HEK293T (cell line): Measurements from ENCODE around the gene PTPN1.

Experiments used
- ARNT ChIP-seq: fragments of 450-650 bp; IDR thresholded peaks from 2 replicates; pipeline ENCODE4 v1.6.1; 2017; ENCODE audit warnings: mild to moderate bottlenecking
- BHLHE40 ChIP-seq: fragments of 450-650 bp; IDR thresholded peaks from 2 replicates; pipeline ENCODE4 v1.6.1; 2016; ENCODE audit warnings: mild to moderate bottlenecking, moderate library complexity, borderline replicate concordance
- CTBP1 ChIP-seq: fragments of 450-650 bp; IDR thresholded peaks from 2 replicates; pipeline ENCODE4 v1.6.1; 2016; ENCODE audit warnings: borderline replicate concordance
- HDGF ChIP-seq: fragments of 450-650 bp; IDR thresholded peaks from 2 replicates; pipeline ENCODE4 v1.6.1; 2017; ENCODE audit warnings: antibody characterized with exemption, borderline replicate concordance
- NFRKB ChIP-seq: fragments of 450-650 bp; IDR thresholded peaks from 2 replicates; pipeline ENCODE4 v1.6.1; 2016; ENCODE audit warnings: mild to moderate bottlenecking, moderate library complexity
- SP1 ChIP-seq: fragments of 450-650 bp; IDR thresholded peaks from 2 replicates; pipeline ENCODE4 v1.6.1; 2017
- SUZ12 ChIP-seq: fragments of 450-650 bp; IDR thresholded peaks from 2 replicates; pipeline ENCODE4 v1.6.1; 2016; ENCODE audit warnings: mild to moderate bottlenecking
- TARDBP ChIP-seq: fragments of 450-650 bp; IDR thresholded peaks from 2 replicates; pipeline ENCODE4 v1.6.1; 2016
- TF ChIP-seq, protein P1 (sequence below): fragments of 450-650 bp; IDR thresholded peaks from 2 replicates; pipeline ENCODE4 v1.6.1; 2016

- TF ChIP-seq SUZ12 (no peak), TARDBP (no peak), SP1 (no peak), BHLHE40 (no peak), ARNT (no peak), NFRKB (no peak), HDGF (no peak), CTBP1 (no peak)
- TF ChIP-seq, protein P1, sequence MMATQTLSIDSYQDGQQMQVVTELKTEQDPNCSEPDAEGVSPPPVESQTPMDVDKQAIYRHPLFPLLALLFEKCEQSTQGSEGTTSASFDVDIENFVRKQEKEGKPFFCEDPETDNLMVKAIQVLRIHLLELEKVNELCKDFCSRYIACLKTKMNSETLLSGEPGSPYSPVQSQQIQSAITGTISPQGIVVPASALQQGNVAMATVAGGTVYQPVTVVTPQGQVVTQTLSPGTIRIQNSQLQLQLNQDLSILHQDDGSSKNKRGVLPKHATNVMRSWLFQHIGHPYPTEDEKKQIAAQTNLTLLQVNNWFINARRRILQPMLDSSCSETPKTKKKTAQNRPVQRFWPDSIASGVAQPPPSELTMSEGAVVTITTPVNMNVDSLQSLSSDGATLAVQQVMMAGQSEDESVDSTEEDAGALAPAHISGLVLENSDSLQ: no peak
Observed at GRCh38 chr20:50592282-50593004, 82.3 kb downstream of the PTPN1 start.
